ENCODE measurements around the gene CMTM5.
"Not testable (repeated sequence)": the region's sequence is repeated elsewhere in the genome, so short reads cannot be mapped to it uniquely, and the experiment has no call there.

DNA sequence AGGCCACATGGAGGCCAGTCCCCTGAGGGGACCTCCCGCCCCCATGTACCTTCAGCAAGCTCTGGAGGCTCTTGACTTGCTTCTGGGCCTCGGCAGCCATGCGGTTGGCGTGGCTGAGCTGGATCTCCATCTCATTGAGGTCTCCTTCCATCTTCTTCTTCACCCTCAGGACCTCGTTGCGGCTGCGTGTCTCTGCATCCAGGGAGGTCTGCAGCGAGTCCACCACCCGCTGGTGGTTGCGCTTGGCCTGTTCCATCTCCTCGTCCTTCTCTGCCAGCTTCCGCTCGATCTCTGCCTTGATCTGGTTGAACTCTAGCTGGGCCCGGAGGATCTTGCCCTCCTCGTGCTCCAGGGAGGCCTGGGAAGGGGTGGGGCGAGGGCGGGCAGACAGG is 9.4 kb downstream of the CMTM5 start:
- not testable (repeated sequence) for TF ChIP-seq RCOR1 (IDR thresholded peaks at IDR 0.05; ENCODE audit: low read length); GATA2 (CRISPR knock-in tag; IDR thresholded peaks at IDR 0.05); MXI1 (IDR thresholded peaks at IDR 0.05; ENCODE audit: low read depth, low read length); TAF1 (IDR thresholded peaks at IDR 0.05; ENCODE audit: borderline replicate concordance, low read depth, low read length); EP300 (IDR thresholded peaks at IDR 0.05; ENCODE audit: borderline replicate concordance in 1 of 2, low read depth in 1 of 2, low read length in 1 of 2); YY1 (IDR thresholded peaks at IDR 0.05; ENCODE audit: low read depth); POLR2AphosphoS5 (IDR thresholded peaks at IDR 0.05; ENCODE audit: low read depth, low read length); FOSL2 (IDR thresholded peaks at IDR 0.05; ENCODE audit: borderline replicate concordance, low read depth); NFIC (IDR thresholded peaks at IDR 0.05; ENCODE audit: borderline replicate concordance); FOXJ3 (CRISPR knock-in tag; IDR thresholded peaks at IDR 0.05); CHD2 (IDR thresholded peaks at IDR 0.05; ENCODE audit: low read length, partially characterized antibody)
- TF ChIP-seq, protein P1, sequence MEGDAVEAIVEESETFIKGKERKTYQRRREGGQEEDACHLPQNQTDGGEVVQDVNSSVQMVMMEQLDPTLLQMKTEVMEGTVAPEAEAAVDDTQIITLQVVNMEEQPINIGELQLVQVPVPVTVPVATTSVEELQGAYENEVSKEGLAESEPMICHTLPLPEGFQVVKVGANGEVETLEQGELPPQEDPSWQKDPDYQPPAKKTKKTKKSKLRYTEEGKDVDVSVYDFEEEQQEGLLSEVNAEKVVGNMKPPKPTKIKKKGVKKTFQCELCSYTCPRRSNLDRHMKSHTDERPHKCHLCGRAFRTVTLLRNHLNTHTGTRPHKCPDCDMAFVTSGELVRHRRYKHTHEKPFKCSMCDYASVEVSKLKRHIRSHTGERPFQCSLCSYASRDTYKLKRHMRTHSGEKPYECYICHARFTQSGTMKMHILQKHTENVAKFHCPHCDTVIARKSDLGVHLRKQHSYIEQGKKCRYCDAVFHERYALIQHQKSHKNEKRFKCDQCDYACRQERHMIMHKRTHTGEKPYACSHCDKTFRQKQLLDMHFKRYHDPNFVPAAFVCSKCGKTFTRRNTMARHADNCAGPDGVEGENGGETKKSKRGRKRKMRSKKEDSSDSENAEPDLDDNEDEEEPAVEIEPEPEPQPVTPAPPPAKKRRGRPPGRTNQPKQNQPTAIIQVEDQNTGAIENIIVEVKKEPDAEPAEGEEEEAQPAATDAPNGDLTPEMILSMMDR (IDR thresholded peaks at IDR 0.05) = not testable (repeated sequence)
- TF ChIP-seq, protein P2, sequence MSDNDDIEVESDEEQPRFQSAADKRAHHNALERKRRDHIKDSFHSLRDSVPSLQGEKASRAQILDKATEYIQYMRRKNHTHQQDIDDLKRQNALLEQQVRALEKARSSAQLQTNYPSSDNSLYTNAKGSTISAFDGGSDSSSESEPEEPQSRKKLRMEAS (IDR thresholded peaks at IDR 0.05; ENCODE audit: low read depth) = not testable (repeated sequence)
